GM18858 (cell line): ENCODE measurements around the gene HSD11B2.

Source experiments
- ATAC-seq: cut with Tn5 transposase; IDR thresholded peaks from one replicate; pipeline ENCODE4 v1.9.1; 2021; ENCODE audit not compliant: unreplicated experiment

The HSD11B2 gene

GRCh38 chr16:67431775-67432505 is 1.0 kb downstream of the HSD11B2 start:
- ATAC-seq = no peak

- ATAC-seq = no peak
These were observed 1.6 kb downstream of the HSD11B2 start for GRCh38 chr16:67432506-67432890.

- no peak for ATAC-seq
These were observed 2.3 kb downstream of the HSD11B2 start for GRCh38 chr16:67433131-67433719.

GRCh38 chr16:67435758-67436164 is 4.8 kb downstream of the HSD11B2 start:
- ATAC-seq = no peak

- no peak for ATAC-seq
These were observed 5.8 kb downstream of the HSD11B2 start for GRCh38 chr16:67436640-67437193.

GRCh38 chr16:67437513-67437912 is 6.6 kb downstream of the HSD11B2 start:
- ATAC-seq = no peak

GRCh38 chr16:67438098-67438791 is 7.3 kb downstream of the HSD11B2 start:
- ATAC-seq = no peak

GRCh38 chr16:67438824-67439393 is 8.0 kb downstream of the HSD11B2 start:
- no peak for ATAC-seq

- no peak for ATAC-seq
These were observed 10.4 kb downstream of the HSD11B2 start for GRCh38 chr16:67441271-67441753.

- no peak for ATAC-seq
These were observed 11.0 kb downstream of the HSD11B2 start for GRCh38 chr16:67441907-67442306.

GRCh38 chr16:67442581-67443255 is 11.8 kb downstream of the HSD11B2 start:
- no peak for ATAC-seq

GRCh38 chr16:67443265-67443664 is 12.3 kb downstream of the HSD11B2 start:
- ATAC-seq = no peak

- ATAC-seq = no peak
These were observed 13.6 kb downstream of the HSD11B2 start for GRCh38 chr16:67444259-67445125.

- no peak for ATAC-seq
These were observed 14.2 kb downstream of the HSD11B2 start for GRCh38 chr16:67445126-67445426.

GRCh38 chr16:67445441-67445912 is 14.6 kb downstream of the HSD11B2 start:
- ATAC-seq = no peak

- ATAC-seq = no peak
These were observed 15.3 kb downstream of the HSD11B2 start for GRCh38 chr16:67445913-67446907.

GRCh38 chr16:67446968-67447507 is 16.1 kb downstream of the HSD11B2 start:
- ATAC-seq = no peak

- ATAC-seq = no peak
These were observed 16.7 kb downstream of the HSD11B2 start for GRCh38 chr16:67447508-67448076.
